ENCODE results near the gene BZW2. TPM values are rescaled to one million over a fixed set of nuclear protein-coding genes. Genes with fewer than 3 reads are reported as not detected.

Gene BZW2
- polyA plus RNA-seq, 12 donors, result 86.8 to 2,729 (median 175) TPM

DNA sequence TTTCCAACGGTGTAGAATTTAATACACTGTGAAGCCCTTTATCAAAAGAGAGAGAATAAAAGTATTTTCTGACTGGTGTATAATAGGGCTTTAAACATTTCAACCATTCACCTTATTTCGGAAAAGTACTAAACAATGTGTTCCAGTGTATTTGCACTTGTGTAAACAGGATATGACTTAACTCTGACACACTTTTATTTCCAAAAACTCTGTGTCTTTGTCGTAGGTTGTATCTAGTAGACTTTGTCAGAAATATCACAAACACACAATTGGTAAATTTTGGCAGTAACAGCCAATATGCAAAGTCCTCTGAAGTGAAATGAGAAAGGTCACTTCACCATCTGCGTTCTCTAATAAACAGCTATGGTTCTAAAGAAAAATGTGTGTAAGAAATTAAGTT lies 97.3 kb downstream of the BZW2 start:
- DNase-seq, result no peak

DNA sequence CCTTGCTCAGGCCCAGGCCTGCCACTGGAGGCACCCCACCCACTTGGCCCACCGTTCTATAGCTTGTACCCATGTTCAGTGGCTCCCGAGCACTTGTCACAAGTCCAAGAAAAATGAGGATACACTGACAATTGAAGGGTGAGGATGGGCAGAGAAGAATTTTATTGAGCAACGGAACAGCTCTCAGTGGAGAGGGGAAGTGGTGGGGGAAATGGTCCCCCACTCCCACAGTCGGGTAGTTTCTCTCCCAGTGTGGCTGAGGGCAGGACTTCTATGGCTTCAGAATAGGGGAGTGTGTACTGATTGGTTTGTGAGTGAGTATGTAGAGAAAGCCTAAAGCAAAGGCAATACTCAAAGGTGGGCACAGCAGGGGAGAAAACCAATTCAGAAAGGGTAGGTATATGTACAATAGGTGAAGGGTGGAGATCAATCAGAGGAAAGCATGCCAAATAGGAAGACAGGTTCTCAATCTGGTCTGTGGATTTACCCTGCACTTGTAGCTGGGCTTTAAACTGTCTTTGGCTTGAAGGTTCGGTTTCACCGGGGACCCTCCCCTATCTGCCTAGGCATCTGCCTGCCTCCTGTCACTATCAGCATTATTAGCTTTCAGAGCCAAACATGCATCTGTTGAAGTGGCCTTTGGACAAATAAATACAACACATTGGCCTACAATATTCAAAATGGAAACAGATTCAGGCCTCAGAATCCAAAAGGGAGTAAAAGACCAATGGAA lies 98.7 kb downstream of the BZW2 start:
- no peak for DNase-seq

DNA sequence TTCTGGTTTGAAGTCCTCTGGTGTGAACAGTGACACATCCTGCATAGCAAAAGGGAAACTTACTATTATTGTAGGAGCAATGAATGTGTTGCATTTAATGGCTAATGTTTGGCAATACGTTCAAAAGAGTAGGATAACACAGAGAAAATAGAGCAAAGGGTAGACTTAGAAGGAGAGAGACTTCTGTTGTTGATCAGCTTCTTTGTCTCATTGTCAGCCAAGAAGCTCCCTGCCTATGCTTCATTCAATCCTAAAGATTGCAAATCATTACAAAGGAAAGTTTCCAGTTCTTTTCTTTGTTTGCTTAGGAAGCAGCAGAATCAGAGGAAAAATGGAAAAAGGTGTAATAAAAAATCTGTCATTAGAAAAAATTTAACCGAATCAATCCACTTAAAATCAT lies 99.7 kb downstream of the BZW2 start:
- no peak for DNase-seq

DNA sequence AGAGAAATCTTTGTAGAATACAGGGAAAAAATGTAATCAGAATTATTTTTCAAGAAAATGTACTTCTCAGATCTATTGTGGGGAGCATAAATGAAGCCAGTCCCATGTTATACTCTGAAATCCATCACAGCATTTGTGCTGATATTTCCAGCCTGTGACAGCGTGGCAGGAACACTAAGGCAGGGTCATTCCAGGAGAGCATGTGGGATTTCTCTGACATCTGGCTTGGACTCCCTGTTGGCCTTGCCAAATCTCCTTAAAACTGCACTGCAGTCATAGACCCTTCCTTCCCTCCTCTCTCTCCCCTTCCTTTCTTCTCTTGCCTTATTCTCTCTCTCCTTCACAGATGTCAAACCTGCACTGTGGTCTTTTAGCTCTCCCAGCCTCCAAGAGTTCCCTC lies 101.1 kb downstream of the BZW2 start:
- DNase-seq, result peak; percentile 22

DNA sequence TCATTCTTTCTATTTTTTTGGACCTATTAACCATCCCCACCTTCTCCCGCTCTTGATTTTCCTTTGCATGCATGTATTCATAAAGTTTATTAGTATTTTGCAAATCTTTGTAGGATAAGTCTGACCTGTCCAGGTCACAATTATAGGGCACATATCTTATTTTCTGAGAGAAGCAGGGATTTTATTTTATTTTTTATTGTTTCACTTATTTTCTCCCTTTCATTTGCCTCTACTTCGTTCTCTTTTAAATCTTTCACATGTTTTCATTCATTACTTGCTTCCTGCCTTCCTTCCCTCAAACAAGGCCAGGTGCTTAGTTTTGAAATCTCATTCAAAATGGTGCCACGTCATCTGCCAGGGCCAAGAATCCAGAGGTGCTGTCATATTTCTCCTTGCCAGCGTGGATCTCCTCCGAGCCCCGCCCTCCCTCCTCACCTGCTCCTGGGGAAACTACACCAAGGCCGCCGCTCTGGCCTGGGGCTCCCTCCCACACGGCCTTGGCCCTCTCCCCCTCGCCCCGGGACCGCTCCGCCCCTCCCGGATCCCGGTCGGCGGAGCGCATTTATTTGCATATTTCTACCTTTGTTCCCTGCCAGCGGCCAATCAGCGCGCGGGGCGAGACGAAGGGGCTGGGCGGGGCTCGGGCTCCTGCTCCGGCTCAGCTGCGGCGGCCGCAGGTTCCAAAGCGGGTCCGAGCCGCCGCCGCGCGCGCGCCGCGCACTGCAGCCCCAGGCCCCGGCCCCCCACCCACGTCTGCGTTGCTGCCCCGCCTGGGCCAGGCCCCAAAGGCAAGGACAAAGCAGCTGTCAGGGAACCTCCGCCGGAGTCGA lies 107.3 kb downstream of the BZW2 start, which contains the start of gene TSPAN13:
TSS of gene TSPAN13 (plus strand) at position 654 of the 830 bp plus-strand sequence. CDS start 213 bp downstream, outside the sequence.
- peak; percentile 45 for DNase-seq

DNA sequence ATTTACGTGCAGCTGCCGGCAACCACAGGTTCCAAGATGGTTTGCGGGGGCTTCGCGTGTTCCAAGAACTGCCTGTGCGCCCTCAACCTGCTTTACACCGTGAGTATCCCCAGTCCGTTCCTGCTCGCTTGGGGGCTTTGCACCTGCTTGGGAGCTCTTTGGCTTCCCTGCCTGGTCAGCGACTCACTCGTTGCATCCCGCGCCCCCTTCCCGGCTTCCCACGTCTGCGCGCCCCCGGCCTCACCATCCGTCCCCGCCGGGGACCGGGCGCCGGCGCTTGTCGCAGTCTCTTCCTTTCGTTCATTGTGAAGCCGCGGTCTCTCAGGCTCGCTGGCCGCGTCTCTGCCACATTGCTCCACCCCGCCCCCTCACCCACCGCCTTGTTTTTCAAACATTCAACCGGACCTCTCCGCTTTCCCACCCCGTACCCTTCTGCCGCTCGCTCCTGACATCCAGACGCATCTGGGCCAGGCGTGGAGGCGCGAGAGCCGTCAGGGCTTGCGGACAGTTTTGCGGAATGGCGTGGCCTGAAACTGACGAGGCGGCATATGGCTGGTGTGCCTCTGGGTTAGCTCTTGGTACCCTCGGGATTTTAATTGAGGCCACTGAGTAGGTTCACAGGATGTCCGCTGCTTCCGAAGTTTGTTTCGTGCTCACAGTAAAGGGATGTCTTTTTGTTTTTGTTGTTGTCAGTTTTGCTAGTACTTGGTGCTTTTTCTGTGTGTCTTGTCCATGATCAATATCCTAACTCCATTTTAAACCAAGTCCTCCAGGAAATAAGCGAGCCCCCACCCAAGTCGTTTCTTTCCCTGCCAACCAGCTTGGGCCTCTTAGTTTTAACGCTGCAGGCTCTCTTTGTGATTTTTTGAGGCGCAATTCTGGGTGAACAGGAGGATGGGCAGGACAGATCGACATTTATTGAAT lies 108.2 kb downstream of the BZW2 start:
- DNase-seq, result peak; percentile 32

DNA sequence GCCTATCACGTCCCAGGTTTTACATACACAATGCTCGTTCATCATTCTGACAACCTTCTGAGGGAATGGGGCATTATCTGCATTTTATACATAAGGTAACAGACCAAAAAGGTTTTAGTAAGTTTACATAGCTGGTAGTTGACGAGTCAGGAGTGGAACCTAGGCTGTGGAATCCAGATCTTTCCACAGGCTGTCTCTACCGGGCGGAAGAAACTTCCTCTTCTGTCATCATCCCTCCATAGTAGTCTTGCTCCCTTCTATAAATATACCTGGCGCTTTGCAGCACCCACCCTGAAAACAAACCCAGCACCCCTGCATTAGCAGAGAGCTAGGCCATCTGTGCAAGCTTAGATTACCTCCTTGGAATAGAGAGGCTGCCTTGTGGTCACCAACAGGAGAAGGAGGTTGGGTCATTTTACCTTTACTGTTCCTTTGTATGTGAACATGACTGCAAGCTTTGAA lies 108.9 kb downstream of the BZW2 start:
- no peak for DNase-seq

DNA sequence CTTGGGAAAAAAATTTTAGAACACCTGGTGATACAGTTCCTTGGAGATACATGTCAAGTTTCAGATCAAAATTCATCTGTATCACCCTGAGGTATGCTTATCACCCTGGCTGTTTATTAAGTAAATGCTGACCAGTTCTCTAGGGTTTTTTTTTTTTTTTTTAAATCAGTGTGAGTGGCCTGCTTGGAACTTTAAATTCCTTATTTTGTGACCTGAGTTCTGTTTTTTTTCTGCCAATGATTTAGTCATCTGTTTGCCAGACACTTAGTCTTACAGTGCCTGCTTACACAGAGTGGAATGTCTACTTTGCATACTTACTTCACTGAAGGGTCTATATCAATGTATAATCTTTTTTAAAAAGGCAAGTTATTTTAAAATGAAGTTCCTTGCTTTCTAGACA lies 109.4 kb downstream of the BZW2 start:
- DNase-seq, result no peak

Other genes with a start within 250 kb of the BZW2 start
- 1 to 10 TPM in 10 of 12 donors, not detected in 2; 2.5 to 6.2 (median 4.4) TPM for gene CRPPA, start 224.6 kb upstream of the BZW2 start, polyA plus RNA-seq (ENCODE audit: insufficient read length in 12 of 12)
- 10 to 100 TPM in 8 of 12 donors, 1 to 10 TPM in 2, not detected in 2; 7.0 to 39.3 (median 14.8) TPM for gene SOSTDC1, start 180.4 kb upstream of the BZW2 start, polyA plus RNA-seq (ENCODE audit: insufficient read length in 12 of 12)
- not detected for gene LRRC72, start 119.4 kb upstream of the BZW2 start, polyA plus RNA-seq (ENCODE audit: insufficient read length in 12 of 12)
- gene ANKMY2, start 427 bp upstream of the BZW2 start, polyA plus RNA-seq (ENCODE audit: insufficient read length in 12 of 12), result 10 to 100 TPM in 11 of 12 donors, not detected in 1; 20.3 to 33.3 (median 26.2) TPM
- gene TSPAN13, start 107.6 kb downstream of the BZW2 start, polyA plus RNA-seq (ENCODE audit: insufficient read length in 12 of 12), result 10 to 100 TPM in 11 of 12 donors, not detected in 1; 36.1 to 93.5 (median 78.9) TPM
- gene AGR2, start 158.8 kb downstream of the BZW2 start, polyA plus RNA-seq (ENCODE audit: insufficient read length in 12 of 12), result 100 to 1,000 TPM in 1 of 12 donors, 10 to 100 TPM in 4, 1 to 10 TPM in 6, not detected in 1; 3.3 to 330 (median 9.0) TPM
- gene AGR3, start 235.8 kb downstream of the BZW2 start, polyA plus RNA-seq (ENCODE audit: insufficient read length in 12 of 12), result 10 to 100 TPM in 1 of 12 donors, 1 to 10 TPM in 1, under 1 TPM in 2, not detected in 8; 0.30 to 61.6 (median 1.1) TPM